H9 (cell line): Measurements from ENCODE around the gene LAMB4. TPM values are rescaled to one million over a fixed set of nuclear protein-coding genes. Genes with fewer than 3 reads are reported as not detected.

ENCODE experiments used
- DNase-seq: peaks from one replicate; pipeline ENCODE4 v3.0.0-alpha.2; 2017
- H2AFZ ChIP-seq: one replicate; pipeline ENCODE4 v1.6.1; 2013; ENCODE audit warnings: mild to moderate bottlenecking, low read length, control low read depth, moderate library complexity
- H2AK5ac ChIP-seq: 2 replicates; pipeline ENCODE4 v1.6.1; 2013; ENCODE audit warnings: low read length, control low read depth, mixed read lengths; ENCODE audit not compliant: insufficient read length
- H2BK120ac ChIP-seq: one replicate; pipeline ENCODE4 v1.6.1; 2013; ENCODE audit warnings: low read depth, mild to moderate bottlenecking, low read length, control low read depth, inconsistent platforms; ENCODE audit not compliant: poor library complexity, severe bottlenecking
- H2BK12ac ChIP-seq: 2 replicates; pipeline ENCODE4 v1.6.1; 2013; ENCODE audit warnings: low read length, control low read depth, mixed read lengths, low read depth; ENCODE audit not compliant: insufficient read length
- H2BK15ac ChIP-seq: 2 replicates; pipeline ENCODE4 v1.6.1; 2013; ENCODE audit warnings: low read depth, low read length, control low read depth
- H2BK20ac ChIP-seq: one replicate; pipeline ENCODE4 v1.6.1; 2013; ENCODE audit warnings: low read depth, mild to moderate bottlenecking, low read length, control low read depth, inconsistent platforms; ENCODE audit not compliant: poor library complexity, severe bottlenecking
- H2BK5ac ChIP-seq: 2 replicates; pipeline ENCODE4 v1.6.1; 2013; ENCODE audit warnings: low read length, control low read depth, mixed read lengths; ENCODE audit not compliant: insufficient read length
- H3K14ac ChIP-seq: 2 replicates; pipeline ENCODE4 v1.6.1; 2013; ENCODE audit warnings: low read length, control low read depth; ENCODE audit not compliant: insufficient read depth
- H3K18ac ChIP-seq: 2 replicates; pipeline ENCODE4 v1.6.1; 2013; ENCODE audit warnings: low read depth, mild to moderate bottlenecking, mixed read lengths, low read length, control low read depth; ENCODE audit not compliant: insufficient read length
- H3K23ac ChIP-seq: 2 replicates; pipeline ENCODE4 v1.6.1; 2013; ENCODE audit warnings: low read length, control low read depth, mixed read lengths, low read depth; ENCODE audit not compliant: insufficient read length
- H3K23me2 ChIP-seq: 2 replicates; pipeline ENCODE4 v1.6.1; 2013; ENCODE audit warnings: low read depth, mild to moderate bottlenecking, mixed read lengths, low read length, control low read depth; ENCODE audit not compliant: insufficient read length, poor library complexity, severe bottlenecking
- H3K27ac ChIP-seq: 2 replicates; pipeline ENCODE4 v1.5.1; 2013; ENCODE audit warnings: low read length, control low read depth, mixed read lengths, low read depth; ENCODE audit not compliant: insufficient read length
- H3K27me3 ChIP-seq: 2 replicates; pipeline ENCODE4 v1.6.1; 2013; ENCODE audit warnings: low read length, control low read depth, inconsistent platforms; ENCODE audit not compliant: insufficient read depth
- H3K4ac ChIP-seq: 2 replicates; pipeline ENCODE4 v1.6.1; 2013; ENCODE audit warnings: low read depth, mild to moderate bottlenecking, control low read depth, inconsistent platforms, low read length, moderate library complexity
- H3K4me1 ChIP-seq: 2 replicates; pipeline ENCODE4 v1.6.1; 2013; ENCODE audit warnings: low read length, control low read depth, inconsistent platforms; ENCODE audit not compliant: insufficient read depth
- H3K4me2 ChIP-seq: 2 replicates; pipeline ENCODE4 v1.6.1; 2013; ENCODE audit warnings: low read length, control low read depth, mixed read lengths; ENCODE audit not compliant: insufficient read length, insufficient read depth
- H3K56ac ChIP-seq: 2 replicates; pipeline ENCODE4 v1.6.1; 2013; ENCODE audit warnings: low read depth, mild to moderate bottlenecking, mixed read lengths, low read length, control low read depth; ENCODE audit not compliant: insufficient read length
- H3K79me1 ChIP-seq: 2 replicates; pipeline ENCODE4 v1.6.1; 2013; ENCODE audit warnings: low read depth, mild to moderate bottlenecking, moderate library complexity, low read length, control low read depth, inconsistent platforms; ENCODE audit not compliant: insufficient read depth, poor library complexity, severe bottlenecking
- H3K79me2 ChIP-seq: 2 replicates; pipeline ENCODE4 v1.6.1; 2013; ENCODE audit warnings: low read length, control low read depth, inconsistent platforms; ENCODE audit not compliant: insufficient read depth
- H3K9ac ChIP-seq: 2 replicates; pipeline ENCODE4 v1.6.1; 2013; ENCODE audit warnings: low read length, control low read depth, mixed read lengths; ENCODE audit not compliant: insufficient read length; ENCODE audit errors: extremely low read depth
- H3K9me3 ChIP-seq: one replicate; pipeline ENCODE4 v1.6.1; 2013; ENCODE audit warnings: low read depth, low read length, inconsistent platforms; ENCODE audit not compliant: control insufficient read depth
- H3T11ph ChIP-seq: one replicate; pipeline ENCODE4 v1.6.1; 2013; ENCODE audit warnings: mild to moderate bottlenecking, low read length, control low read depth, inconsistent platforms
- H4K20me1 ChIP-seq: one replicate; pipeline ENCODE4 v1.6.1; 2013; ENCODE audit not compliant: control insufficient read depth, insufficient read length, insufficient read depth
- H4K5ac ChIP-seq: 2 replicates; pipeline ENCODE4 v1.6.1; 2013; ENCODE audit warnings: low read depth, mild to moderate bottlenecking, mixed read lengths, low read length, control low read depth; ENCODE audit not compliant: insufficient read length
- H4K8ac ChIP-seq: replicated peaks from 2 replicates; pipeline ENCODE4 v1.6.1; 2013; ENCODE audit warnings: low read length, control low read depth, mixed read lengths, low read depth; ENCODE audit not compliant: insufficient read length
- H4K91ac ChIP-seq: 2 replicates; pipeline ENCODE4 v1.6.1; 2013; ENCODE audit warnings: low read depth, mild to moderate bottlenecking, moderate library complexity, mixed read lengths, low read length, control low read depth; ENCODE audit not compliant: insufficient read length
- H3K27ac Mint-ChIP-seq, 3 experiments: 2 replicates in 2 of 3; 3 replicates in 1 of 3; pipeline ENCODE4 v1.8.0; 2020 to 2021; ENCODE audit warnings: mixed read lengths in 3 of 3, mild to moderate bottlenecking in 1 of 3, moderate library complexity in 1 of 3
- H3K27me3 Mint-ChIP-seq: 2 replicates; pipeline ENCODE4 v1.8.0; 2021; ENCODE audit warnings: low read depth, mild to moderate bottlenecking, moderate library complexity, mixed read lengths
- H3K36me3 Mint-ChIP-seq, 3 experiments: 2 replicates in 2 of 3; 3 replicates in 1 of 3; pipeline ENCODE4 v1.8.0; 2020 to 2021; ENCODE audit warnings: low read depth in 3 of 3, mixed read lengths in 3 of 3; ENCODE audit not compliant: insufficient read depth in 1 of 3
- H3K4me1 Mint-ChIP-seq, 2 experiments: 2 replicates each; pipeline ENCODE4 v1.8.0; 2020; ENCODE audit warnings: mixed read lengths in 2 of 2
- H3K4me3 Mint-ChIP-seq, 2 experiments: 2 replicates in 1 of 2; 3 replicates in 1 of 2; pipeline ENCODE4 v1.8.0; 2020 to 2021; ENCODE audit warnings: mild to moderate bottlenecking in 2 of 2, mixed read lengths in 2 of 2, moderate library complexity in 1 of 2
- H3K9me3 Mint-ChIP-seq, 2 experiments: 2 replicates in 1 of 2; 3 replicates in 1 of 2; pipeline ENCODE4 v1.8.0; 2020; ENCODE audit warnings: mild to moderate bottlenecking in 2 of 2, mixed read lengths in 2 of 2, moderate library complexity in 1 of 2
- CTCF ChIP-seq: fragments of 200-600 bp; sonication (generic); conservative IDR thresholded peaks from 3 replicates; pipeline ENCODE4 v1.8.0; 2021; ENCODE audit warnings: antibody characterized with exemption, mild to moderate bottlenecking
- WGBS: extraction: QIAGEN DNeasy Blood & Tissue Kit; methylation state at CpG from one replicate; pipeline ENCODE4 v1.1.7; 2013; ENCODE audit warnings: missing lambda C conversion rate, low lambda C conversion rate, mixed read lengths; ENCODE audit not compliant: insufficient read length; ENCODE audit errors: extremely low coverage; 5-methylcytosine and 5-hydroxymethylcytosine counted together
- total RNA-seq: library from RNA; stranded (reverse); gene quantifications from 2 replicates; pipeline ENCODE4 v1.2.1, GENCODE V29; 2021

LAMB4 gene
- total RNA-seq, 1 experiment from 2014 or later, result not detected

- Histone ChIP-seq H3K9ac (no peak overlapping the region), H4K91ac (no peak overlapping the region), H2BK15ac (no peak overlapping the region), H3K79me2 (no peaks in the 10 kb centered on the region), H3K4ac (no peak overlapping the region), H3K27ac (no peak overlapping the region), H4K20me1 (no peaks in the 10 kb centered on the region), H3K79me1 (no peaks in the 10 kb centered on the region), H3K23ac (no peak overlapping the region), H2BK5ac (no peak overlapping the region), H3T11ph (no peak overlapping the region), H3K14ac (no peak overlapping the region), H3K23me2 (no peaks in the 10 kb centered on the region), H4K5ac (no peak overlapping the region), H2AK5ac (no peak overlapping the region), H4K8ac (no peak overlapping the region), H3K18ac (no peak overlapping the region), H3K9me3 (no peaks in the 10 kb centered on the region), H3K56ac (no peak overlapping the region), H2BK120ac (no peak overlapping the region), H2BK12ac (peak overlapping the region; percentile 94), H3K4me2 (no peak overlapping the region), H3K4me1 (no peaks in the 10 kb centered on the region; the same call in 1 of the 2 replicates), H2AFZ (no peak overlapping the region), H3K27me3 (no peaks in the 10 kb centered on the region), H2BK20ac (no peak overlapping the region)
- H3K36me3 Mint-ChIP-seq, result no peaks in the 10 kb centered on the region
- DNase-seq, result no peak
- no peaks in the 10 kb centered on the region for H3K9me3 Mint-ChIP-seq
- H3K27me3 Mint-ChIP-seq, result no peaks in the 10 kb centered on the region
- peaks cover 12 to 26% of the 10 kb centered on the region in 2 experiments for H3K4me1 Mint-ChIP-seq
- no peak for TF ChIP-seq CTCF
- no peak overlapping the region for H3K4me3 Mint-ChIP-seq
- peak overlapping the region in 1 of 3 experiments; percentile 72; a peak in 3 of 7 replicates for H3K27ac Mint-ChIP-seq
- WGBS, result no CpG with 5 or more reads among the region's 5 CpGs
These were observed 96.2 kb downstream of the LAMB4 start for GRCh38 chr7:108033776-108034497.
